OCI-LY3 (cell line): Measurements from ENCODE around the gene RIPPLY2.

ENCODE experiments used
- EZH2phosphoT487 ChIP-seq: fragments of 200-600 bp; shearing (Covaris generic); IDR thresholded peaks from 2 replicates; pipeline ENCODE4 v1.6.1; 2018; ENCODE audit warnings: antibody characterized with exemption, mixed run types, low read depth
- TF ChIP-seq, protein P1 (sequence below): fragments of 200-600, 300-600 bp; sonication (generic); IDR thresholded peaks from 2 replicates; pipeline ENCODE4 v1.5.1; 2014; ENCODE audit warnings: antibody characterized with exemption, low read length, low read depth

DNA sequence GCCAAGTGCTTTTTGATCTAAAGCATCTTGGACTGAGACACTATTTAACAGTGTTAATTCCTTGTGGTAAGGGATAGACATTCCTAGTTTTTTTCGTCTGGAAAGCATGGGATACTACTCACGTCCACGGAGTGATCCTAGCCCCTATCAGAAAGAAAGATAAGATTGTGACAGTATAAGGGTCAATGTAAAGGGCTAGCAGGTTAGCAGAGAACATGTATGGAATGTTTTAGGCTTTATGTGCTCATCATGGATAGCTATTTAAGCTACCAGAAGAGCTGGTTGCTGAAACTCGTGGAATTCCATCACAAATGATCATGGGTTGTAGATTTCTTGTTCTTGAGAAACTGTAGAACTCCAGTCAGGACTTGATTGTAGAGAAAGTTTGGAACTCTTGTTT, 38.4 kb downstream of the RIPPLY2 start:
- TF ChIP-seq, protein P1, sequence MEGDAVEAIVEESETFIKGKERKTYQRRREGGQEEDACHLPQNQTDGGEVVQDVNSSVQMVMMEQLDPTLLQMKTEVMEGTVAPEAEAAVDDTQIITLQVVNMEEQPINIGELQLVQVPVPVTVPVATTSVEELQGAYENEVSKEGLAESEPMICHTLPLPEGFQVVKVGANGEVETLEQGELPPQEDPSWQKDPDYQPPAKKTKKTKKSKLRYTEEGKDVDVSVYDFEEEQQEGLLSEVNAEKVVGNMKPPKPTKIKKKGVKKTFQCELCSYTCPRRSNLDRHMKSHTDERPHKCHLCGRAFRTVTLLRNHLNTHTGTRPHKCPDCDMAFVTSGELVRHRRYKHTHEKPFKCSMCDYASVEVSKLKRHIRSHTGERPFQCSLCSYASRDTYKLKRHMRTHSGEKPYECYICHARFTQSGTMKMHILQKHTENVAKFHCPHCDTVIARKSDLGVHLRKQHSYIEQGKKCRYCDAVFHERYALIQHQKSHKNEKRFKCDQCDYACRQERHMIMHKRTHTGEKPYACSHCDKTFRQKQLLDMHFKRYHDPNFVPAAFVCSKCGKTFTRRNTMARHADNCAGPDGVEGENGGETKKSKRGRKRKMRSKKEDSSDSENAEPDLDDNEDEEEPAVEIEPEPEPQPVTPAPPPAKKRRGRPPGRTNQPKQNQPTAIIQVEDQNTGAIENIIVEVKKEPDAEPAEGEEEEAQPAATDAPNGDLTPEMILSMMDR: no peak
- TF ChIP-seq EZH2phosphoT487: no peak
